SK-N-SH treated with all-trans-retinoic acid at 6 μM for 48 hours (cell line): ENCODE measurements around the gene MICOS13.

Experiments used
- ATAC-seq: fragments of 200-7000 bp; cut with Tn5 transposase; 3 replicates; pipeline ENCODE4 v1.9.1; 2020; ENCODE audit warnings: mild to moderate bottlenecking, moderate library complexity
- ARNTL ChIP-seq: fragments of 450-650 bp; formaldehyde crosslinking; IDR thresholded peaks from 2 replicates; pipeline ENCODE4 v1.5.0; 2020; ENCODE audit warnings: low read depth, mild to moderate bottlenecking, moderate library complexity, borderline replicate concordance
- BACH2 ChIP-seq: fragments of 250-450 bp; sonication (Bioruptor Pico); IDR thresholded peaks from 2 replicates; pipeline ENCODE4 v1.9.0; 2021; ENCODE audit warnings: mild to moderate bottlenecking, borderline replicate concordance
- CREB5 ChIP-seq: fragments of 250-450 bp; sonication (Bioruptor Pico); IDR thresholded peaks from 2 replicates; pipeline ENCODE4 v1.5.1; 2020; ENCODE audit warnings: low read depth, mild to moderate bottlenecking, moderate library complexity
- CSDC2 ChIP-seq: fragments of 250-450 bp; sonication (Bioruptor Pico); IDR thresholded peaks from 2 replicates; pipeline ENCODE4 v1.5.0; 2020; ENCODE audit warnings: mild to moderate bottlenecking, moderate library complexity
- ESRRG ChIP-seq: fragments of 250-450 bp; sonication (Bioruptor Pico); IDR thresholded peaks from 2 replicates; pipeline ENCODE4 v1.6.1; 2021; ENCODE audit warnings: mild to moderate bottlenecking
- GLIS3 ChIP-seq: fragments of 250-450 bp; sonication (Bioruptor Pico); IDR thresholded peaks from 2 replicates; pipeline ENCODE4 v1.5.0; 2020; ENCODE audit warnings: mild to moderate bottlenecking, moderate library complexity
- ISL1 ChIP-seq: fragments of 250-450 bp; sonication (Bioruptor Pico); IDR thresholded peaks from 2 replicates; pipeline ENCODE4 v2.1.2; 2022; ENCODE audit warnings: mild to moderate bottlenecking, moderate library complexity
- OSR1 ChIP-seq: fragments of 250-450 bp; sonication (Bioruptor Pico); IDR thresholded peaks from 2 replicates; pipeline ENCODE4 v1.8.0; 2022; ENCODE audit warnings: moderate library complexity, mild to moderate bottlenecking, inconsistent platforms
- POU6F1 ChIP-seq: fragments of 250-450 bp; sonication (Bioruptor Pico); IDR thresholded peaks from 2 replicates; pipeline ENCODE4 v1.8.0; 2021; ENCODE audit warnings: low read depth, mild to moderate bottlenecking, moderate library complexity, borderline replicate concordance
- PPARA ChIP-seq: fragments of 250-450 bp; sonication (Bioruptor Pico); IDR thresholded peaks from 2 replicates; pipeline ENCODE4 v1.5.0; 2020; ENCODE audit warnings: mild to moderate bottlenecking, borderline replicate concordance
- RARB ChIP-seq: fragments of 250-450 bp; sonication (Bioruptor Pico); IDR thresholded peaks from 2 replicates; pipeline ENCODE4 v1.8.0; 2021; ENCODE audit warnings: mild to moderate bottlenecking, moderate library complexity
- SNAI2 ChIP-seq: fragments of 250-450 bp; sonication (Bioruptor Pico); IDR thresholded peaks from 2 replicates; pipeline ENCODE4 v1.5.0; 2020; ENCODE audit warnings: mild to moderate bottlenecking, moderate library complexity
- TCF4 ChIP-seq: fragments of 250-450 bp; sonication (Bioruptor Pico); IDR thresholded peaks from 2 replicates; pipeline ENCODE4 v1.8.0; 2021; ENCODE audit warnings: mild to moderate bottlenecking, moderate library complexity, borderline replicate concordance
- TOX ChIP-seq: fragments of 250-450 bp; sonication (Bioruptor Pico); IDR thresholded peaks from 2 replicates; pipeline ENCODE4 v1.8.0; 2021; ENCODE audit warnings: mild to moderate bottlenecking, moderate library complexity, borderline replicate concordance
- TSHZ2 ChIP-seq: fragments of 250-450 bp; sonication (Bioruptor Pico); IDR thresholded peaks from 2 replicates; pipeline ENCODE4 v1.5.0; 2020; ENCODE audit warnings: mild to moderate bottlenecking, moderate library complexity
- ZC3H10 ChIP-seq: fragments of 250-450 bp; sonication (Bioruptor Pico); IDR thresholded peaks from 2 replicates; pipeline ENCODE4 v1.5.1; 2021; ENCODE audit warnings: mild to moderate bottlenecking, moderate library complexity
- ZFP3 ChIP-seq: fragments of 250-450 bp; sonication (Bioruptor Pico); IDR thresholded peaks from 2 replicates; pipeline ENCODE4 v1.5.0; 2020; ENCODE audit warnings: mild to moderate bottlenecking, moderate library complexity
- ZFP30 ChIP-seq: fragments of 450-650 bp; formaldehyde crosslinking; IDR thresholded peaks from 2 replicates; pipeline ENCODE4 v1.5.0; 2022; ENCODE audit warnings: mild to moderate bottlenecking, moderate library complexity
- ZNF565 ChIP-seq: fragments of 450-650 bp; formaldehyde crosslinking; conservative IDR thresholded peaks from 2 replicates; pipeline ENCODE4 v1.5.0; 2020; ENCODE audit warnings: low read depth, mild to moderate bottlenecking, moderate library complexity
- ZNF70 ChIP-seq: fragments of 450-650 bp; formaldehyde crosslinking; IDR thresholded peaks from 2 replicates; pipeline ENCODE4 v1.5.0; 2020; ENCODE audit warnings: mild to moderate bottlenecking, moderate library complexity
- ZNF8 ChIP-seq: fragments of 450-650 bp; formaldehyde crosslinking; IDR thresholded peaks from 2 replicates; pipeline ENCODE4 v1.5.0; 2020; ENCODE audit warnings: mild to moderate bottlenecking, moderate library complexity
- TF ChIP-seq, protein P1 (sequence below): fragments of 250-450 bp; sonication (Bioruptor Pico); IDR thresholded peaks from 2 replicates; pipeline ENCODE4 v1.5.1; 2021; ENCODE audit warnings: mild to moderate bottlenecking, moderate library complexity

The MICOS13 gene

DNA sequence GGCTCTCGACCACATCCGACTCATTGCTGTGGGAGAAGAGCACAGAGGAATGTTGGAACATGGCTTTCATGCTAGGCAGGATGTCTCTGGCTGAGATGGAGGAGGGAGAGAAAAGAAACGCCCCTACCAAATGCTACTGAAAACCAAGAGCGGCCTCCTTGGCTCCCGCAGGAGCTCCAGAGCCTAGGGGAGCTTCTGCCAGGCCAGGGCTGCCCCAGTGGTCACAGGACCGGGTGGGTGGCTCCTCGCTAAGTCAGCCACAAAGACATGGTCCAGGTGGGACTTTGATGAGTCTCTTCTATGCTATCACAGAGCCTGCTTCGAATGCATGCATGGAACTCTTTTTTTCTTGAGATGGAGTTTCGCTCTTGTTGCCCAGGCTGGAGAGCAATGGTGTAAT is 32.9 kb upstream of the MICOS13 start:
- no peak for ATAC-seq
- TF ChIP-seq RARB (CRISPR knock-in tag) (no peak), GLIS3 (CRISPR knock-in tag) (no peak), ISL1 (CRISPR knock-in tag) (no peak), ZFP30 (no peak), TOX (CRISPR knock-in tag) (no peak), ZNF565 (CRISPR knock-in tag) (no peak), ZNF70 (CRISPR knock-in tag) (no peak), POU6F1 (CRISPR knock-in tag) (no peak), ESRRG (CRISPR knock-in tag) (no peak), BACH2 (CRISPR knock-in tag) (no peak), ZC3H10 (CRISPR knock-in tag) (no peak), SNAI2 (CRISPR knock-in tag) (no peak), PPARA (no peak), TSHZ2 (CRISPR knock-in tag) (no peak), ZNF8 (CRISPR knock-in tag) (no peak)

GRCh38 chr19:5711713-5712161 is 31.4 kb upstream of the MICOS13 start:
- no peak for TF ChIP-seq ISL1 (CRISPR knock-in tag)

GRCh38 chr19:5711025-5711424 is 30.7 kb upstream of the MICOS13 start:
- TF ChIP-seq PPARA (no peak), TCF4 (CRISPR knock-in tag) (no peak), ZC3H10 (CRISPR knock-in tag) (no peak), GLIS3 (CRISPR knock-in tag) (no peak), ZNF70 (CRISPR knock-in tag) (no peak), OSR1 (CRISPR knock-in tag) (no peak), POU6F1 (CRISPR knock-in tag) (no peak)
- TF ChIP-seq, all 23 proteins: peak for 0
- ATAC-seq = no peak

More at GRCh38 chr19:5711713-5712161, 31.4 kb upstream of the MICOS13 start:
- ATAC-seq = no peak

DNA sequence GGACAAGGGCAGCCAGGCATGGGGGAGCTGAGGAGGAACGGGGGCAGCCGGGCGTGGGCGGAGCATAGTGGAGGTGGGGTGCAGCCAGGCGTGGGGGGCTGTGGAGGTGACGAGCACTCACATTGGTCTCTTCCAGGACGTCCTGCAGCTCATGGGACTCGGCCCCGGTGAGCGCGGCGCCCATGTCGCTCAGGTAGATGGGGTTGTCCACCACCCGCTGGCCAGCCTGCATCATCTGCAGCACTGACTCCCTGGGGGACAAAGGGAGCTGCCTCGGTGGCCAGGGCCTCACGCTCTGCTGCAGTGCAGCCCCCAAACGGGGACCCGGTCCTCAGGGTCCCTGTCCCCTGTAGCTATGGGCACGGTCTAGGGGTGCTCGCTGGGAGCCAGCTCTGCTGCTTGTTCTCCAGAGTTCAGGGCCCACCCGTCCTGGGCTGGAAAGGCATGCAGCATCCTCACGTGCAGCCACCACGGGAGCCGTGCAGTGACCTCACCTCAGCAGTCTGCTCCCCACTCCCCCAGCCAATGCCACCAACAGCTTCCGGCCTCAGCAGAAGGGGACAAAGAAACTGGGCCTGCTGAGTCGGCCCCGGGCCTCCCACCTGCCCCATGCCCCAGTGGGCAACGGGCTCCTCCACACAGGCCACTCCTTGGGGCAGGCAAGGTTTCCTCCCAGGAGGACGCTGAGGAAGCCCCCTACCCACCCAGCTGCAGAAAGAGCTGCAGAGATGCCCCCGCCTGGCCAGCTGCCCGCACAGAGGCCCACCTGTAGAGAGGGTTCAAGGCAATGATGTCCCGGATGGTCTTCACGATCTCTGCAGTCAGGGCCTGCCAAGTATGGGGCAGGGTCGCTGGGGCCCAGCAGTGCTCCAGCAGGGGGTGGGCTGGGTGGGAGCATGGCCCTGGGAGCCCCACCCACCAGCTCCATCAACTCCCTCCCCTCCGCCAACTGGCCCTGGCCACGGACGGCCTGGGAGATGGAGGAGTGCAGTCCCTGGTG is 27.6 kb upstream of the MICOS13 start:
- ATAC-seq = no peak
- TF ChIP-seq ZNF565 (CRISPR knock-in tag) = no peak
- TF ChIP-seq TOX (CRISPR knock-in tag) = no peak
- TF ChIP-seq, protein P1, sequence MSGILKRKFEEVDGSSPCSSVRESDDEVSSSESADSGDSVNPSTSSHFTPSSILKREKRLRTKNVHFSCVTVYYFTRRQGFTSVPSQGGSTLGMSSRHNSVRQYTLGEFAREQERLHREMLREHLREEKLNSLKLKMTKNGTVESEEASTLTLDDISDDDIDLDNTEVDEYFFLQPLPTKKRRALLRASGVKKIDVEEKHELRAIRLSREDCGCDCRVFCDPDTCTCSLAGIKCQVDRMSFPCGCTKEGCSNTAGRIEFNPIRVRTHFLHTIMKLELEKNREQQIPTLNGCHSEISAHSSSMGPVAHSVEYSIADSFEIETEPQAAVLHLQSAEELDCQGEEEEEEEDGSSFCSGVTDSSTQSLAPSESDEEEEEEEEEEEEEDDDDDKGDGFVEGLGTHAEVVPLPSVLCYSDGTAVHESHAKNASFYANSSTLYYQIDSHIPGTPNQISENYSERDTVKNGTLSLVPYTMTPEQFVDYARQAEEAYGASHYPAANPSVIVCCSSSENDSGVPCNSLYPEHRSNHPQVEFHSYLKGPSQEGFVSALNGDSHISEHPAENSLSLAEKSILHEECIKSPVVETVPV (CRISPR knock-in tag) = no peak
- TF ChIP-seq ZC3H10 (CRISPR knock-in tag) = no peak
- TF ChIP-seq ZFP3 (CRISPR knock-in tag) = no peak
- TF ChIP-seq BACH2 (CRISPR knock-in tag) = no peak
- TF ChIP-seq ISL1 (CRISPR knock-in tag) = no peak
- no peak for TF ChIP-seq ZNF8 (CRISPR knock-in tag)
- TF ChIP-seq POU6F1 (CRISPR knock-in tag) = no peak
- TF ChIP-seq OSR1 (CRISPR knock-in tag) = no peak
- no peak for TF ChIP-seq ESRRG (CRISPR knock-in tag)
- no peak for TF ChIP-seq ZFP30
- no peak for TF ChIP-seq RARB (CRISPR knock-in tag)
- TF ChIP-seq GLIS3 (CRISPR knock-in tag) = no peak
- TF ChIP-seq ARNTL = no peak
- no peak for TF ChIP-seq CREB5 (CRISPR knock-in tag)
- no peak for TF ChIP-seq CSDC2 (CRISPR knock-in tag)
- TF ChIP-seq PPARA = no peak
